ENCODE data around the gene SNX22.
A peak's percentile ranks its signal among the peaks of the same experiment; 100 is the strongest.

The SNX22 gene

GRCh38 chr15:64156652-64157331 lies 5.3 kb downstream of the SNX22 start:
- DNase-seq (ENCODE audit: low spot score) = no peak

- no peak for DNase-seq (ENCODE audit: low spot score)
These were observed 6.1 kb downstream of the SNX22 start for GRCh38 chr15:64157599-64158125.

- no peak for DNase-seq (ENCODE audit: low spot score)
These were observed 7.0 kb downstream of the SNX22 start for GRCh38 chr15:64158363-64159134.

GRCh38 chr15:64161688-64162477 lies 10.4 kb downstream of the SNX22 start:
- DNase-seq (ENCODE audit: low spot score) = no peak

DNA sequence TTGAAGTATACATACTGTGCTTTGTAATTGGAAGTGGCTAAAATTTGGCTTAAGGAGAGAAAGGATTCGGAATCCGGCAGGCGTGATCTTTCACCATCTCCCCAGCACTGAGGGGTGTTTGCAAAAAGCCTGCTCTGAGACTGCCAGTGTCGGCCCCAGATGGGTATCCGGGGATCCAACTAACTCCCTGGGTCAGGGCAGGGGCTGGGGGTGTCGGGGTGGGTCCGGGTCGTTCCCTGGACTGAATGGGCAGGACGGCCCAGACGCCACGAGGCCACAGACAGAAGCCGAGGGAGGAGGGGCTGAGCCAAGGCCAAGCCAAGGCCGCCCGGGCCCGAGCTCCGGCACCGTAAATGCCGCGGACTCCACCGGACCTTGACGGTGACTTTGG lies 10.9 kb downstream of the SNX22 start:
- no peak for DNase-seq (ENCODE audit: low spot score)

GRCh38 chr15:64162869-64163658 lies 11.5 kb downstream of the SNX22 start, which contains the start of gene PPIB:
Gene PPIB, minus strand, starts transcription at chr15:64163022. Its CDS starts 36 bp downstream, at chr15:64162986.
- peak; percentile 99 for DNase-seq (ENCODE audit: low spot score)

GRCh38 chr15:64163659-64164362 lies 12.3 kb downstream of the SNX22 start:
- no peak for DNase-seq (ENCODE audit: low spot score)

DNA sequence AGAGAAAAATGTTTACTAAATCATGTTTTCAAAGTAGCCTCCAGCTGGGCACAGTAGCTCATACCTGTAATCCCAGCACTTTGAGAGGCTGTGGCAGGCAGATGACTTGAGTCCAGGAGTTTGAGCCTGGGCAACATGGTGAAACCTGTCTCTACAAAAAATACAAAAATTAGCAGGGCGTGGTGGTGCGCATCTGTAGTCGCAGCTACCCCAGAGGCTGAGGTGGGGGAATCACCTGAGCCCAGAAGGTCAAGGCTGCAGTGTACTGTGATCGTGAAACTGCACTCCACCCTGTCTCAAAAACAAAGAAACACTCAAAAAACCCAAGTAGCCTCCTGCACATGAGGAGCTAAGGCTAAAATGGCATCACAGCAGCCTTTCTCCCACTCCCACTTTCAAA lies 12.9 kb downstream of the SNX22 start:
- DNase-seq (ENCODE audit: low spot score) = no peak

DNA sequence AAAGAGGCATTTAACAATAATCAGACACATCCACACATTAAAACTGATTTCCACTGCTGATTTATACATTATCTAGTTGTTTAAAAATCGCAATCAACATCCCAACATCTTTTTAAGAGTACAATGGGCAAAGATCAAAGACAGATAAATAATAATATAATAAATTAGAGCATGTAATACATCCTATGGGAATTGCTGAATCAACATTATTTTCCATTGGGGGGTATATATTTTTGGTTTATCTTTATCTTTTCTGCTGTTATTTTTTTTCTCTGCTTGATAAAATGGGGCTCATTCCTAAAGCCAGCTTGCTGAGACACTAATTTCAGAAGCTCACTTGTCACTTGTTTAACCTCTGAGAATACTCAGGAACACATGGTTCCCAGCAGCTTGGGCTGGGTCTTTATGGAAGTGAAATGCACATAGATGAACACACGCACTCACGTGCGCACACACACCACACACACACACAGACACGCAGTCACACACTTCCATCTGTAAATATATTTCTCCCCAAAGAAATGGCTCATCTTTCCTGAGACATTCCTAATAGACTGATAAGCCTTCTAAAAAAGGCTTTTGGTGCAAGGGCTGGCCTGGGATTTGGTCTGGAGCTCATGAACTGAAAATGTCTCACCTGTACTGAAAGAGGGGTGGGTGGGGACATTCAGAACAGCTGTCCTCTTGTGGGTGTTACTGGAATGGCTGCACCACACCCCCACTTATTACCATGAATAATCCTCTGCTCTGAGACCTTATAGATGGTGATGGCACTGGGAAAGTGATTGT lies 14.8 kb downstream of the SNX22 start:
- no peak for DNase-seq (ENCODE audit: low spot score)

GRCh38 chr15:64180235-64180824 lies 28.8 kb downstream of the SNX22 start:
- DNase-seq (ENCODE audit: low spot score) = no peak

GRCh38 chr15:64182859-64183370 lies 31.4 kb downstream of the SNX22 start:
- no peak for DNase-seq (ENCODE audit: low spot score)

DNA sequence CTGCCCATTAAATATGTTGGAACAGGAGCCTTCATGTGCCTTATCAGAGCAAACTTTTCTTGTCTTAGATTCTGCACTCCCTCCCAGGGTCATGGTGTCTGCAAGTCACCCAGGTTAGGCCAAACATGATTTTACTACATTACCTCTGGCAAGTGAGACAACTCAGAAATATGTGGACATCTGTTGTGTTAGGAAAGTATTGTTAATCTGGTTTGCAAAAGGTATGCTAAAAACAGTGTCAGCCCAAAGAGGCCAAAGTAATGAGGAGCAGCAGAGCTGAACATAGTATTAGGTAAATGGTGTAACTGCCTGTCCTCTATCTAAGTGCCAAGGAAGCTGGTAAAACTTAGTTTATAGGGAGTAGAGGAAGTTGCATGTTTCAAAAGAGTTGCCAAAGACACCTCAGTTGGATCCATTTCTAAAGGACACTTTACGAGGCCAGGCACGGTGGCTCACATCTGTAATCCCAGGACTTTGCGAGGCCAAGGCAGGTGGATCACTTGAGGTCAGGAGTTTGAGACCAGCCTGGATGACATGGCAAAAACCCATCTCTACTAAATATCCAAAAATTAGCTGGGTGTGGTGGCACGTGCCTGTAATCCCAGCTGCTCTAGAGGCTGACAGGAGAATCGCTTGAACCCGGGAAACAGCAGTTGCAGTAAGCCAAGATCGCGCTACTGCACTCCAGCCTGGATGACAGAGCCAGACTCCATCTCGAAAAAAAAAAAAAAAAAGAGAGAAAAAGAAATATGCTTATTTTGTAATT lies 33.8 kb downstream of the SNX22 start:
- no peak for DNase-seq (ENCODE audit: low spot score)

DNA sequence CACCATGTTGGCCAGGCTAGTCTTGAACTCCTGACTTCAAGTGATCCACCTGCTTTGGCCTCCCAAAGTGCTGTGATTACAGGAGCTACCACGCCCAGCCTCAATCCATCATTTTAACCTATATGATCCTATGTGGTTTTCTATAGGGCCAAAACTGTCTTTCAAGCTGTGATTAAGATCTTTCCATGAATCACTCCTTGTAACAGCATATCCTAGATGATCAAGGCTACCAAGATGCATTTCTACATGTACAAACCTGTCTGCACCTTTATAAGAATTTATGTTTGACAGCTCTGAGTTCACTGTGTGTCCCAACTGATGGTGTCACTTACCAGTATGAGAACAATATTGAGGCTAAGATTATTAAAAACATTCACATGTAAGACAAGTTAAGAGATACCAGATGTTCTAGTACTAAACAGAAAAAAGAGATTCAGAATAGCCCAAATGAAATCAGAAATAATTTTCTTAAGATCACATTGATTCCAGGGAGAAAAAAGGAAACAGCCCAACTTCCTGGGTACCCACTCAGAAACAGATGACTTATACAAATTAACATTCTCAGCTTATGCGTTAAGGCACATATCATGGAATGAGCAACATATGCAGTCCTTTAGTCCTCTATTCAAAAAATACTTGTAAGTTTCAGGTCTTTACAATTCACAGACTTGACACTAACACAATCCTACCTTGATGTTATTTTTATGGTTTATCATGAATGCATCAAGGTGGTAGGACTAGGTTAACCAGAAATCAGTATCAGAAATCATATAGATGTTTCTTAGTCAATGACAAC lies 36.1 kb downstream of the SNX22 start:
- no peak for DNase-seq (ENCODE audit: low spot score)

DNA sequence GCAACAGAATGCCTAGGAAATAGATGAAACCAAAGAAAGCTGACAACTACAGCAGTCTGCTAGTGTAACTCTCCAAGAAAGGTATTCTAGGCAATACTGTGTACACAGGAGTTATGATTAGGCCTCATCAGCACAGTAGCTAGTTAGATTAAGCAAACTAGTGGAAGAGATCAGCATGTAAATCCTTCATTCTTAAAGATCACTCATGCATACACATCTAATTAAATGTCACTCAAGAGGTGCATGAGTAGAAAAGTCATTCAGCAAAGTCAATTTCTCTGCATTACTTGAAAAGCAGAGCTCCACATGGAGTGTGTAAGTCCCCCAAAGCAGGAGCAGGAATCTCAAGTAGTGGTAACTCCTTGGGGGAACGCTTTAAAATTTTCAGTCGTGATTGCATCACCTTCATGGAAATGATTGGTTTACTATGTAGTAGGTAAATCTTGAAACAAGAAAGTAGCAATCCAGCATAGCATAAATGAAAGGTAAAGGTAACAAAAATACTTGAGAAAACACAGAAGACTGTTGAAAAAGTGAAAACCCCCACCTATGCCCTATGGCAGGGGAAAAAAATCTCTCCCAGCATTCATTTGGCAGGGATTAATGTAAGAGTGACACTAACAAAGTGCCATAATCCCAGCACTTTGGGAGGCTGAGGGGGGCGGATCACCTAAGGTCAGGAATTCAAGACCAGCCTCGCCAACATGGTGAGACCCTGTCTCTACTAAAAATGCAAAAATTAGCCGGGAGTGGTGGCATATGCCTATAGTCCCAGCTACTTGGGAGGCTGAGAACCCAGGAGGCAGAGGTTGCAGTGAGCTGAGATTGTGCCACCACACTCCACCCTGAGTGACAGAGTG lies 40.7 kb downstream of the SNX22 start:
- DNase-seq (ENCODE audit: low spot score) = no peak

DNA sequence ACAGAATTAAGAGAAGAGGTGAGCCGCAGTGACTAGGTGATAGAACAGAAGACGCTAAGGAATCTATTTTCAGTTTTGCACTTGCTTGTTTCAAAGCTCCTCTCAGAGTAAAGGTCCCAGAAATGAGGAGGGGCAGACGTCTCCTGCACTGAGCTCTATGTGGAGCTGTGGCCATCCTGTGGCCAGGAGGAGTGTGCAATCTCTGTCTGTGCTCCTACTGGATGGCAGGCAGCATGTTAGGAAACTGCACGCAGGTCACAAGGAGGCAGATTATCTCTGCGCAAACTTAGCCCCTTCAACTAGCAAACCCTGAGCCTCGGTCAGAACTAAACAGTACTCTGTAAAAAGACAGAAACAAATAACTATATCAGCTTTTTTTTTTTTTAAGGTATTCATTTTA lies 42.4 kb downstream of the SNX22 start:
- DNase-seq (ENCODE audit: low spot score) = no peak

- DNase-seq (ENCODE audit: low spot score) = no peak
These were observed 45.9 kb downstream of the SNX22 start for GRCh38 chr15:64197425-64197824.

GRCh38 chr15:64205202-64205601 lies 53.7 kb downstream of the SNX22 start:
- DNase-seq (ENCODE audit: low spot score) = no peak
